ENCODE data around the gene ITGA7.

The ITGA7 gene

GRCh38 chr12:55718624-55719275 is 11.0 kb upstream of the ITGA7 start:
- FAIRE-seq = no peak
- no peak for DNase-seq (ENCODE audit: insufficient read length, low spot score)

GRCh38 chr12:55718015-55718414 is 10.3 kb upstream of the ITGA7 start:
- FAIRE-seq (no peak), DNase-seq (ENCODE audit: insufficient read length, low spot score) (no peak)

GRCh38 chr12:55717011-55718007 is 9.6 kb upstream of the ITGA7 start:
- DNase-seq (ENCODE audit: insufficient read length, low spot score) (no peak), FAIRE-seq (no peak)

- FAIRE-seq = no peak
- DNase-seq (ENCODE audit: insufficient read length, low spot score) = no peak
Measured at GRCh38 chr12:55716582-55716957, 8.9 kb upstream of the ITGA7 start.

GRCh38 chr12:55715833-55716581 is 8.3 kb upstream of the ITGA7 start, which contains the start of gene BLOC1S1:
BLOC1S1 (plus strand) TSS chr12:55716046; CDS start chr12:55716052, 6 bp downstream.
- FAIRE-seq = peak; percentile 94

GRCh38 chr12:55715169-55715764 is 7.6 kb upstream of the ITGA7 start:
- FAIRE-seq = no peak
- DNase-seq (ENCODE audit: insufficient read length, low spot score) = no peak

More at GRCh38 chr12:55715833-55716581, 8.3 kb upstream of the ITGA7 start, which contains the start of gene BLOC1S1:
- DNase-seq (ENCODE audit: insufficient read length, low spot score) = peak; percentile 94

GRCh38 chr12:55713721-55714120 is 6.0 kb upstream of the ITGA7 start:
- no peak for FAIRE-seq
- DNase-seq (ENCODE audit: insufficient read length, low spot score) = no peak

GRCh38 chr12:55712700-55713415 is 5.2 kb upstream of the ITGA7 start:
- FAIRE-seq (no peak), DNase-seq (ENCODE audit: insufficient read length, low spot score) (no peak)

- FAIRE-seq (no peak), DNase-seq (ENCODE audit: insufficient read length, low spot score) (no peak)
Measured at GRCh38 chr12:55711786-55712553, 4.3 kb upstream of the ITGA7 start.

- no peak for FAIRE-seq
- DNase-seq (ENCODE audit: insufficient read length, low spot score) = no peak
Measured at GRCh38 chr12:55708695-55709233, 1.1 kb upstream of the ITGA7 start.

- FAIRE-seq = no peak
Measured at GRCh38 chr12:55707219-55707671, 459 bp downstream of the ITGA7 start.

GRCh38 chr12:55706568-55707218 is 1.0 kb downstream of the ITGA7 start:
- DNase-seq (ENCODE audit: insufficient read length, low spot score) = no peak
- FAIRE-seq = no peak

More at GRCh38 chr12:55707219-55707671, 459 bp downstream of the ITGA7 start:
- DNase-seq (ENCODE audit: insufficient read length, low spot score) = no peak

GRCh38 chr12:55705782-55706402 is 1.8 kb downstream of the ITGA7 start:
- FAIRE-seq (no peak), DNase-seq (ENCODE audit: insufficient read length, low spot score) (no peak)

GRCh38 chr12:55704824-55705718 is 2.6 kb downstream of the ITGA7 start:
- no peak for DNase-seq (ENCODE audit: insufficient read length, low spot score)
- no peak for FAIRE-seq

- no peak for FAIRE-seq
- DNase-seq (ENCODE audit: insufficient read length, low spot score) = no peak
Measured at GRCh38 chr12:55703901-55704761, 3.6 kb downstream of the ITGA7 start.

GRCh38 chr12:55703288-55703687 is 4.4 kb downstream of the ITGA7 start:
- DNase-seq (ENCODE audit: insufficient read length, low spot score) (no peak), FAIRE-seq (no peak)
